GM12873 (cell line): Measurements from ENCODE around the gene LMX1A.

Source experiments
- CTCF ChIP-seq: IDR thresholded peaks from 2 replicates; pipeline ENCODE4 v1.5.1; 2012; ENCODE audit warnings: low read depth, mild to moderate bottlenecking, moderate library complexity, low read length, control low read depth; ENCODE audit not compliant: insufficient read depth; ENCODE audit errors: missing control alignments

Gene LMX1A

GRCh38 chr1:165298203-165298820 lies 58.2 kb downstream of the LMX1A start:
- no peak for TF ChIP-seq CTCF

- no peak for TF ChIP-seq CTCF
Observed at GRCh38 chr1:165296205-165296604, 60.3 kb downstream of the LMX1A start.

GRCh38 chr1:165290148-165290547 lies 66.4 kb downstream of the LMX1A start:
- peak; percentile 25 for TF ChIP-seq CTCF

- no peak for TF ChIP-seq CTCF
Observed at GRCh38 chr1:165289556-165289955, 67.0 kb downstream of the LMX1A start.

- TF ChIP-seq CTCF: no peak
Observed at GRCh38 chr1:165288350-165289120, 68.0 kb downstream of the LMX1A start.

GRCh38 chr1:165287781-165288180 lies 68.7 kb downstream of the LMX1A start:
- no peak for TF ChIP-seq CTCF

- TF ChIP-seq CTCF: no peak
Observed at GRCh38 chr1:165287329-165287728, 69.2 kb downstream of the LMX1A start.
